GM13977 (cell line): ENCODE results near the gene CRELD1.

Source experiments
- DNase-seq: peaks from one replicate; pipeline ENCODE4 v3.0.0; 2012; ENCODE audit warnings: low spot score
- CTCF ChIP-seq: IDR thresholded peaks from 2 replicates; pipeline ENCODE4 v1.5.1; 2012; ENCODE audit warnings: mild to moderate bottlenecking, control low read depth; ENCODE audit not compliant: insufficient read depth; ENCODE audit errors: extremely low read depth, missing control alignments
- in situ Hi-C: fragments of 300-500 bp; cut with MboI; formaldehyde crosslinking; loops from one replicate; pipeline ENCODE4 v1.12.0; 2022; ENCODE audit warnings: low sequenced_read_pairs, low pct_unique_long_range_greater_than_20kb, mixed read lengths, inconsistent platforms; ENCODE audit not compliant: unreplicated experiment

Gene CRELD1

DNA sequence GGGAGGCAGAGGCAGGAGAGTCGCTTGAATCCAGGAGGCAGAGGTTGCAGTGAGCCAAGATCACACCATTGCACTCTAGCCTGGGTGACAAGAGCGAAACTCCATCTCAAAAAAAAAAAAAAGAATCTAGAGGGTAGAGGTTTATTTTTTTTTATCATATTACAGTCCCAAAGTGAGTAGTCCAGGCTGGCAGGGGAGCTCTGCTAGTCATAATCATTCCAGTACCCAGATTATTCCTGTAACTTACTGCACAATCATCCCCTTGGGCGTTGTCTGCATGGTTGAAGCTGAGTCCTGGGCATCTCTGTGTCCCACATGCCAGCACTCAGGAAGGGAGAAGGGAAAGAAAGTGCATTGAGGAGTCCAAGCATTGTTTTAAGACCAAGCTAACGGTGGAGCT is 8.5 kb downstream of the CRELD1 start:
- TF ChIP-seq CTCF: no peak
- in situ Hi-C loops: no loop called here
- no peak for DNase-seq

GRCh38 chr3:9942934-9943690 is 9.5 kb downstream of the CRELD1 start:
- TF ChIP-seq CTCF: no peak
- no peak for DNase-seq
- in situ Hi-C loops: no loop called here

- no peak for DNase-seq
- in situ Hi-C loops: no loop called here
- no peak for TF ChIP-seq CTCF
Measured at GRCh38 chr3:9944271-9944670, 10.6 kb downstream of the CRELD1 start.

DNA sequence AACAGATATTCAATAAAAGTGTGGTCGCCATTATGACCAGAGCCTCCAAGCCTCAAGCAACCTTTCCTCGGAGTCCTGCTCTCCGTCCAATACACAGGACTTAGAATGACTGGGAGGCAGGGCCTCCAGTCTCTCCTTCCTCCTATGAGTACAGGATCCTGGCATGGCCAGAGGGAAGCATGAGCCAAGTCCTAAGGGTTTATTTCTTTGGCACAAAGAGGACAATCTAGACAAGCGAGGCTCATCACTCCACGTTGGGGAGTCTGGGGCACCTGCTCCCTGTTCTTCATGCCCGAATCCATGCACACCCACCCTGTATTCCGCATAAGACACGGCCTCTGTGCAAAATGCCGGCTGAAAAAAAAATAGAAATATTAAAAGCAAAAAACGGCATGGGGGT is 11.7 kb downstream of the CRELD1 start:
- no peak for TF ChIP-seq CTCF
- DNase-seq: no peak
- in situ Hi-C loops: no loop called here

- peak; percentile 57 for TF ChIP-seq CTCF
- no peak for DNase-seq
- in situ Hi-C loops: no loop called here
Measured at GRCh38 chr3:9946112-9947024, 12.7 kb downstream of the CRELD1 start.

DNA sequence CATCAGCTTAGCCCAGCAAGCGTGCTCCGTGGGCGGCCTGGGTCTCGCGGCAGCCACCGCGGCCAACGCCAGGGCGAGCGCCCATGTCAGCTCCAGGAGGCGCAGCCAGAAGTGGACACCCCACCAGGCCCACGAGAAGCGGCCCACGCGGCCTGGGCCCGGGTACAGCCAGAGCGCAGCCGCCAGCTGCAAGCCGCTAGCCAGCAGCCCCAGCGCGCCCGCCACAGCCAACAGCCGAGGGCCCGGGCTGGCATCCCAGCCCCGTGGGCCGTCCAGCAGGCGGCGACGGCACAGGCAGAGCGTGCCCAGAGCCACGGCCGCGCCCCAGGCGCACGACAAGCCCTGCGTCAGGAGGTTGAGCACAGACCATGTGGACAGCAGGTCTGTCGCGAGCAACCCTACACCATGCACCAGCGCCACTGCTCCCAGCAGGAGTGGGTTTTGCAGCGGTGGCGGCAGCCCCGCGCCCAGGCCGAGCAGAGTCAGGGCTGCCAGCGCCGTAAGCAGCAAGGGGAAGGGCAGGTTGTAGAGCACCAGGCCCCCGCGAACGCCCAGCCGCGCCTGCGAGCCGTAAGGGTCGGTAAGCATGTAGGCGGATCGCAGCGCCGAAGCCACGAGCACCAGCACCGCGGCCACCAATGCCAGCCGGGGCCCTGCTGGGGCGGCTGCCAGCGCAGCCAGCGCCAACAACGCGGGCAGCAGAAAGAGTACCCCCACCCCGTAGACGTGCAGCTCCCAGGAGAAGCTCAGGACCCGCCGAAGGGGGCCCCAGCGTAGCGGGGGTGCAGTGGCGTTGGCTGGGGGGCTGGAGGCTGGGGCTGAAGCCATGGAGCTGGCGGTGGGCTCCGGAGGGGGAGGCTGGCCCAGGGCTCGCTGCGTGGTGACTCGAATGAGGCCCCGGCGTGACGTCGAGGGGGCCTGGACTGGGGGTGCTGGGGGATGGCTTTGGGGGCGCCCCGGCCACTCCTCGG is 13.7 kb downstream of the CRELD1 start:
- no peak for TF ChIP-seq CTCF
- in situ Hi-C loops: no loop called here
- no peak for DNase-seq
